ENCODE data around the gene MEIG1.

DNA sequence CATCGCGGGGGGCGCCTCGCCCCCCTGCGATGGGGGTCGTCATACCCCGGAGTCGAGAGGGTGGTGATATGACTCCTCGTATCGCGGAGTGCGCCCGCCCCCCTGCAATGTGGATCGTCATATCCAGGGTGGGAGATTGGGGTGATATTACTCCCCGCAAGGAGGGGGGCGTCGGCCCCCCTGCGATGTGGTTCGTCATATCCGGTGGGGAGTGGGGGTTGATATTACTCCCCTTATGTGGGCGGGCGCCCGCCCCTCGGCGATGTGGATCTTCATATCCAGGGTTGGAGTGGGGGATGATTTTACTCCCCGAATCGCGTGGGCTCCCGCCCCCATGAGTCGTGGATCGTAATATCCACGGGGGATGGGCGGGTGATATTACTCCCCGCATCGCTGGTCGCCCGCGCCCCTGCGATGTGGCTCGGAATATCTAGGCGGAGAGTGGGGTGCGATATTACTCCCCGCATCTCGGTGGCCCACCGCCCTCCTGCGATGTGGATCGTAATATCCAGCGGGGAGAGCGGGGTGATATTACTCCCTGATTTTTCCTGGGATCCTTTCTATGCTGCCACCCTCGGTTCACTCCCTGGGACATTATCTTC, 36.9 kb downstream of the MEIG1 start:
- TF ChIP-seq, protein P1, sequence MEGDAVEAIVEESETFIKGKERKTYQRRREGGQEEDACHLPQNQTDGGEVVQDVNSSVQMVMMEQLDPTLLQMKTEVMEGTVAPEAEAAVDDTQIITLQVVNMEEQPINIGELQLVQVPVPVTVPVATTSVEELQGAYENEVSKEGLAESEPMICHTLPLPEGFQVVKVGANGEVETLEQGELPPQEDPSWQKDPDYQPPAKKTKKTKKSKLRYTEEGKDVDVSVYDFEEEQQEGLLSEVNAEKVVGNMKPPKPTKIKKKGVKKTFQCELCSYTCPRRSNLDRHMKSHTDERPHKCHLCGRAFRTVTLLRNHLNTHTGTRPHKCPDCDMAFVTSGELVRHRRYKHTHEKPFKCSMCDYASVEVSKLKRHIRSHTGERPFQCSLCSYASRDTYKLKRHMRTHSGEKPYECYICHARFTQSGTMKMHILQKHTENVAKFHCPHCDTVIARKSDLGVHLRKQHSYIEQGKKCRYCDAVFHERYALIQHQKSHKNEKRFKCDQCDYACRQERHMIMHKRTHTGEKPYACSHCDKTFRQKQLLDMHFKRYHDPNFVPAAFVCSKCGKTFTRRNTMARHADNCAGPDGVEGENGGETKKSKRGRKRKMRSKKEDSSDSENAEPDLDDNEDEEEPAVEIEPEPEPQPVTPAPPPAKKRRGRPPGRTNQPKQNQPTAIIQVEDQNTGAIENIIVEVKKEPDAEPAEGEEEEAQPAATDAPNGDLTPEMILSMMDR (IDR thresholded peaks at IDR 0.05), result no peak
- no peak for TF ChIP-seq POLR2A (IDR thresholded peaks at IDR 0.05)

Measured in prostate gland (tissue), 2 donors.